ENCODE data around the gene ELP5. TPM values are rescaled to one million over a fixed set of nuclear protein-coding genes. Genes with fewer than 3 reads are reported as not detected.
A peak's percentile ranks its signal among the peaks of the same experiment; 100 is the strongest.

The ELP5 gene
- polyA plus RNA-seq, 1 of the 3 experiments (the other 2 are of a cell fraction), result 45.4 TPM

GRCh38 chr17:7260651-7261378, 8.8 kb downstream of the ELP5 start (continued):
- no peak for TF ChIP-seq POLR2AphosphoS5 (IDR thresholded peaks at IDR 0.05; ENCODE audit: low read depth, low read length)
- no peak for TF ChIP-seq MAX (IDR thresholded peaks at IDR 0.05; ENCODE audit: low read depth)
- no peak for TF ChIP-seq SIN3A (IDR thresholded peaks at IDR 0.05; ENCODE audit: borderline replicate concordance, low read depth, low read length)
- no peak for TF ChIP-seq YY1 (IDR thresholded peaks at IDR 0.05; ENCODE audit: low read depth)

- DNase-seq, result peak; percentile 76
- ChIA-PET CTCF (interaction anchor here (0.8 to 1.4 kb wide), 3 partner anchors 19 to 35 kb away, joined by 3 to 8 read pairs (median 3); partner anchors contain the start of gene SLC2A4), POLR2A (no interaction called here)
- Histone ChIP-seq H3K4me1 (ENCODE audit: control insufficient read depth in 1 of 2, insufficient read depth in 2 of 2, low read depth in 1 of 2, low read length in 1 of 2) (peaks cover 0 to 6% of the 10 kb centered on the region in 2 experiments; a peak in 2 of 4 replicates), H3K79me2 (ENCODE audit: insufficient read depth) (no peaks in the 10 kb centered on the region), H4K20me1 (ENCODE audit: insufficient read depth) (no peaks in the 10 kb centered on the region), H3K9ac (no peak overlapping the region), H3K9me3 (no peaks in the 10 kb centered on the region), H3K4me2 (no peak overlapping the region), H2AFZ (ENCODE audit: low read depth) (no peak overlapping the region), H3K9me2 (no peaks in the 10 kb centered on the region), H3F3A (replicated peaks; ENCODE audit: insufficient read depth) (peaks cover 41% of the 10 kb centered on the region), H3K27ac (ENCODE audit: low read depth in 2 of 2, low read length in 1 of 2) (no peak overlapping the region), H3K27me3 (ENCODE audit: insufficient read depth) (no peaks in the 10 kb centered on the region), H3K4me3 (ENCODE audit: low read depth in 2 of 2, low read length in 1 of 2) (peak overlapping the region in 1 of 2 experiments; percentile 7; a peak in 1 of 4 replicates), H3K36me3 (replicated peaks in 1 of 2; ENCODE audit: control insufficient read depth in 1 of 2, insufficient read depth in 2 of 2, low read length in 1 of 2) (peaks cover 0 to 19% of the 10 kb centered on the region in 2 experiments)
- TF ChIP-seq MEF2A (IDR thresholded peaks at IDR 0.05; ENCODE audit: borderline replicate concordance, low read depth) (no peak), SIN3A (IDR thresholded peaks at IDR 0.05; ENCODE audit: borderline replicate concordance, low read depth, low read length) (no peak), GATA2 (CRISPR knock-in tag; IDR thresholded peaks at IDR 0.05) (no peak), REST (IDR thresholded peaks at IDR 0.05; ENCODE audit: low read depth, low read length) (no peak), MXI1 (IDR thresholded peaks at IDR 0.05; ENCODE audit: low read depth, low read length) (no peak), CTCF (IDR thresholded peaks at IDR 0.05) (no peak), RAD21 (IDR thresholded peaks at IDR 0.05; ENCODE audit: low read length) (no peak), USF1 (IDR thresholded peaks at IDR 0.05; ENCODE audit: borderline replicate concordance, low read depth) (no peak), FOXM1 (IDR thresholded peaks at IDR 0.05; ENCODE audit: low read depth) (no peak), PBX3 (IDR thresholded peaks at IDR 0.05) (no peak), GABPA (IDR thresholded peaks at IDR 0.05; ENCODE audit: low read depth) (no peak), USF2 (IDR thresholded peaks at IDR 0.05; ENCODE audit: borderline replicate concordance, low read depth, low read length) (no peak), FOXJ3 (CRISPR knock-in tag; IDR thresholded peaks at IDR 0.05) (no peak)
- 66% methylated on average over 40 of the region's 71 CpGs for WGBS (ENCODE audit: low lambda C conversion rate)
Measured at GRCh38 chr17:7261379-7262191, 9.6 kb downstream of the ELP5 start.

Data from SK-N-SH (cell line).